GM21447 (cell line): ENCODE results near the gene SLC45A2.

Experiments used
- ATAC-seq: cut with Tn5 transposase; IDR thresholded peaks from one replicate; pipeline ENCODE4 v1.9.1; 2021; ENCODE audit not compliant: unreplicated experiment

The SLC45A2 gene

DNA sequence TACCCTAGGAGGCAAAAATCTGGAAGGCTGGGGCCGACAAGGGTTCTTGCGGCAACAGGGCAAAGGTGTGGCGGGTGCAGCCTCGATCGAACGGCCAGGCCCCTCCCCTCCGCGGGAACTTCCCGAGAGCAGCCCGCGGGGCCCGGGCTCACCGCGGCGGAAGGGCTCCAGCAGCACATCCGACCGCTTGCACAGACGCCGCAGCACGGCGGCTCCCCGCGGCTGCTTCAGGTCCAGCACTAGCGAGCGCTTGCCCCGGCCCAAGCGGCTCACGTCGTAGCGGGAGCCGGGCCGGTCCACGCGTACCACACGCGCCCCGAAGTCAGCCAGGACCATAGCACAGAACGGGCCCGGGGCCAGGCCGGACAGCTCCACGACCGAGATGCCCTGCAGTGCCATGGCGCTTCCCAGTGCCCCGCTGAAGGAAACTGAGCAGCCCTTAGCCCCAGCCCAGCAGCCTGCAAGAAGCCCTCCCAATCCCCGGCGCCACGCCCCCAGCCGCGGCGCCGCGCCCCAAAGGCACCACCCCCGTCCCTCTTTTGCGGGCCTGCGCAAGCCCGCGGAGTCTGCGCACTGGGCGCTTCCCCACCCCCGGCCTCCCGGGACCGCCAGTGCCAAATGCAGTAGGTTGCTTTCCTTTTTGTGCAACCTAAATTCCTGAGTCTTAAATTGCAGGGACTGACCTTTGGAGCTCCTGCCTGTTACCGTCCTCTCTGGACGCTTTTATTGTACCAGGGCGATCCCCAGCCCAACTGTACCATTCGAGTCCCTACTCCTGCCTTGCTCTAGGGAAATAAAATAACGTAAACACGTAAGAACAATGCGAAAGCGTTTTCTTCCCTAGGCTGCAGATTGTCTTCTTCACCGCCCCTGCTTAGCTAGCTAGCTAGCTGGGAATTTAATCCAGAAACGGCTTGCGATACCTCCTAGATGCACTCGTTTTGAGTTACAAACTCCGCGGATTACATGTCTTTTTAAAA is 23.4 kb upstream of the SLC45A2 start, which contains the start of gene AMACR:
TSS of gene AMACR (minus strand) at position 430 of the 980 bp plus-strand sequence. CDS start at position 399, 31 bp downstream.
- ATAC-seq, result peak; percentile 89

DNA sequence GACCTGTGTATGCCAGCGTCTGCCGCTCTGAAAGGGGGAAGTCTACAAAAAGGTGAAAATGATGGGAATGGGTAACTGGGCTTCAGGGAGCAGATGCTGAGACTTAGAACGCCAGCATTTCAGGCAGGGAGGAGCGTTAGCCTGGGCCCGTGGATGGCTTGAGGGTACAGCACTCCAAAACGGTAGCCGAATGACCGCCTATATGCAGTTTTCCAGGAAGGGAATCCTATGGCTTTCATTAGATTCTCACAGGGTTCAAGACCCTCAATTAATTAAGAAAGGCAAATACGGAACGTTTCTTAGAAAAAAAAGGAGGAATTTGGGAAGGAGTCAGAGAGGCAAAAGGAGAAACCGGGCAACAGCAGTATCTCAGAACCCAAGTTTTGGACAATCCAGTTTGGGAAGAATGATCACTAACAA is 22.7 kb upstream of the SLC45A2 start:
- ATAC-seq, result no peak

DNA sequence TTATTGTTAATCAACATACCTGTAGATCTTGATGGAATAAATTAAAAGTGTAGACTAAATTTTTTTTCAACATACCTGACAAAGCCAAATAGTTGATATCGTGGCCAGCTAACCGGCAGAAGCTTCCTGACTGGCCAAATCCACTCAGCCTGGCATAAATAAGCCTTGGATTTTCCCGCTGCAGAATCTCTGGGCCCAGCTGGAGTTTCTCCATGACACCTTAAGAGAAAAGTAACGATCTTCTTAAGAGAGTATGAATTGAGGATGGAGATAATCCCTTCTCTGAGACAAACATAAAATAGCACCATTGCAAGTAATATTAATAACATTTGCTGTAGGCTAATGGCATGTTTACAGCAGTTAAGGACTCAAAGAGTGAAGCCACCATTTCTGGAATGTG is 21.2 kb upstream of the SLC45A2 start:
- no peak for ATAC-seq

DNA sequence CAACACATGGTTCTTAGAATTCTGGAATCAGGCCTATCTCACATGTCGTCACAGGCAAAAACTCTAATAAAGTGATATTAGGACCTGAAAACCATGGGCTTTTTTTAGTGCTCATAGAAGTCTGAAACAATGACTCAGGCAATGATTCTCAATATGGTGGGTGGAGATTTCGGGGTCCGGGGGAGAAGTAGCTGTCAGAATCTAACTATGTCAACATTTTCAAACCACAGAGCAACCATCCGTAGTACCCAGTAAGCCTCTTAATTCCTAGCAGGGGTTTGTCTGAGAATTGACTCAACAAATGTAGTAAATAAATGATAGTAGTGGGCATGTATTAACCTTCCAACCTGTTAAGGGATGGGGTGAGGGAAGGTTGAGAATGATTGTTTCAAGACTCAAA is 20.7 kb upstream of the SLC45A2 start:
- no peak for ATAC-seq

DNA sequence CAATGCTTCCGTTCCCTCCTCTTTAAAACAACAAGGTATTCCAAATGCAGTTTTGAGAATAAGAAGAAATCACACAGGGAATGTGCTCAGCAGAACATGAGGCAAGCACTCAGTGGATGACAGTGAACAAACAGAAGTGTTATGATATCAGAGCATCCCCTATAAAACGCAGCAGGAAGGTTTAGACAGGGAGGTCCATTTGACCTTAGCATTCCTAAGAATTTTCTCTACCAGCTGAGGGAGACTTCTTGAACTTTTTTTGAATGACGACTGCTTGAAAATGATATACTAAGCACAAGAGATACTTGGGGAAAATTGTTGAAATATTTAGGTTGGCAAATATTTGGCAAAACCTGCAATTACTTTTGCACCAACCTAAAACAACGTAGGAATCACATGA is 19.4 kb upstream of the SLC45A2 start:
- ATAC-seq, result no peak

DNA sequence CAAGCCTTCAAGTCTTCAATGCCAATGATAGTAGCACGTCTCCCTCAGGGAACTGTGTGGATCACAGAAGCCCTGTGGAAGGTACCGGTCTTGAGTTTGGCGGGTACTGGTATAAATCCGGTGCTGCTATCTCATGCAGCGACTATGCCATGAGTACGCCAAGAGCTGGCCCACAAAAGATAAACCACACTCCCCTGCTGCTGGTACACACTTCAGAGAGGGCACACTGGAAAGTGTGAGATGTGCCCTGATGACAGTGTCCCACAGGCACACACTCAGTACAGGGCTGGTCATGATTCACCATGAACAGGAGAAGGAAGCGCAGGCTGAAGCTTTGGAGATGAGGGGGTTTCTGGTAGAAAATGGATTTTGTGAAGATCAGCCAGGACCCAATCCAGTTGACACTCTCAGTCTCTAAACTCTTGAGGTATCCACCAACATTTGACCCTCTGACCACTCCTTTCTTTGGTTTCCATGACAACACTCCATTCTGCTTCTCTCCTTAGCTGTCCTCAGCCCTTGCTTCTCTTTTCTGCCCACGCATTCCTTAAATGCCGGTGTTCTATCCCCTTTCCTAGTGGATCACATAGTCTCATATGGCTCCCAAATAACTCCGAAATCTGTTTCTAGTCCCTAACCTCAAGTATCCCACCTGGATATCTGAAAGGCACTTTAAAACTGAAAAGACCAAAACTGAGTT is 18.3 kb upstream of the SLC45A2 start:
- ATAC-seq, result no peak

DNA sequence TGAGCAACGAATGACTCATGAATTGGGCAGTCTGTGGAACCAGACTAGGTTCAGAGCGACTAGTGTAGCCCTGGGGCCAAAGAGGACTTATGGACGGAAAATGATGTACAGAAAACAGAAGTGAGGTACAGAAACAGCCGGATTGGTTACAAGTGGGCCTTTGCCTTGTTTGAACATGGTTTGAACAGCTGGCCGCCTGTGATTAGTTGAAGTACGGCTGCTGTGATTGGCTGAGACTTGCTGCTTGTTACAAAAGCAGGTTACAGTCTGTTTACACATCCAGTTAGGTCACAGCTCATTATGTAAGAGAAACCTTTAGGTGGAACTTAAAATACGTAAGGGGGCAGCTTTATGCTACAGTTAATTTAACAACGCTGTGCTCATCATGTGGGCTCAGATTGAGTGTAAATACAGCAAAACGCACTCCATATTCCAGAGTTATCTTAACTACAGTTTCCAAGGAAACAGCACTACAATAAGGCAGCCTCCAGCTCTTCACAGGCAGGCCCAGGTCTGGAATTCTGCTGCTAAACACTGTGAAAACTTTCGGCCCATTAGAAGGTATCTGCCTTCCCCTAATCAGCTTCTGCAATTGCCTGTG is 16.8 kb upstream of the SLC45A2 start:
- ATAC-seq, result no peak

DNA sequence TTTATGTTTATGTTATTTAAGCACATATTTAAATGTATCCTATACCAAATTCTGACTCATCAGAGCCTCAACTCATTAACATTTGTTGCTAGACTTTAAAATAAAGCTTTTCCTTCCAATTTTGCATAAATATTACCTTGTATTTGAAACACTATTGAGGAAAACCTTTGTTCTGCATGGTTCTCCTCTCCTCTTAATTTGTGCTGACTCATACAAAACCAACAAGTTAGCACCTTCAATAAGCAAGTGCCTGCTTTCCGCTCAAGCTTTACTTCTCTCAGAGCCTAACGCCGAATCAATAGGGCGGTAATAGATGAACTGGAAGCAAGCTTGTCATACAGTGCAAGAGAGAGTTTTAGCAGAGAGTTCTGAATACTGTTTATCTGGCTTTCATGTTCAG is 15.5 kb upstream of the SLC45A2 start:
- no peak for ATAC-seq

DNA sequence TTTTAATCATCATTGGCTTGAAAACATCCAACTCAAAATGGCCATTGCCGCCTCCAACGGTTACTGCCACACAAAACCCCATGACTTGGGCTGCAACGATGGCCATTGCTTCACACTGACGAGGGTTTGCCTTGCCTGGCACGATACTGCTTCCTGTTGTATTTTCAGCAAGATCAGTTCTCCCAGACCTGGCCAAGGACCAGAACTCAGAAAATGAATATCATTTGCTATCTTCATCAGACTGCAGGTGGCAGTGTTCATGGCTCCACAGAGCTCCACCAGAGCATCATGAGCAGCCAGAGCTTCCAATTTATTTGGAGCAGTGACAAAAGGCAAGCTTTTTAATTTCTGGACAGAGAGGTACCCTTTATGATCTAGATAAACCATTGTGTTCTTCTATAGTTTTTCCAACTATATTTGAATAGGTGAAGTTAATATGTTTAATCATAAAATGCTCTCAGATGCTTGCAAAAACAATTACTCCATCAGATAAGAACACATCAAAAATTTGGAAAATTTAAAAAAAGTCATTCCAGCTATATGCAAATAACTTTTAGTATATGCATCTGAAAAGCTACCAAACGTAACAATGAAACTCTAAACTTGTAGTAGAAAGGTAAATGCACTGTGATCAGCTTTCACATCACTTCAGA is 13.0 kb upstream of the SLC45A2 start:
- no peak for ATAC-seq

DNA sequence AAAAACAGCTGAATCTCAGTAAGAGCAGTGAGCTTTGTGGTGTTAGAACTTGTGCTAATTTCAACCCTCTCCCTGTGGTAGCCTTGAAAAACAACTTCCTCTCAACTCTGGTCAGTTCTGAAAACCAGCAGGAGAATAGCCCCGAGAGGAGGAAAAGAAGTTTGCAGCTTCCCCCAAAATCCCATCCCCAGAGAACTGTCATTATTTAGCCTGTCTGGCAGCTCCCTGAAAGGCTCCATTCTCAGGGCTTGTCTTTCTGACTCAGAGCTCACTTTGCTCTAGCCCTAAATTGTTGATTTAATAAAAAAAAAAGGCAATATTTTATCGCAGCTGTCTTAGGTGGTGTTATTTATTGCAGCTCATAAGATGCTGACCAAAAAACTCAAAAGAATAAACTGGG is 11.4 kb upstream of the SLC45A2 start:
- no peak for ATAC-seq

DNA sequence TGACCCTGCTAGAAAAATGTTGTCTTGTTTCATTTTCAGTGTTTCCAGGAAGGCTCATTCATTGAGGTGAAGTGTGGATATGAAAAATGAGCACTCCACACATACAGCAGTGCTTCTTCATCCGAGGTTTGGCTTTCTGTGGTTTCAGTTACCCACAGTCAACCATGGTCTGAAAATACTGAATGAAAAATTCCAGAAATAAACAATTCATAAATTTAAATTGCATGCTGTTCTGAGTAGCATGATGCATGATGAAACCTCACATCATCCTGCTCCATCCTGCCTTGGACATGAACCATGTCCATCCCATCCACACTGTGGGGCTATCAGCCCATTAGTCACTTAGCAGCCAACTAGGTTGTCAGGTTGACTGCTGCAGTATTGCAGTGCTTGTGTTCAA is 10.4 kb upstream of the SLC45A2 start:
- no peak for ATAC-seq

DNA sequence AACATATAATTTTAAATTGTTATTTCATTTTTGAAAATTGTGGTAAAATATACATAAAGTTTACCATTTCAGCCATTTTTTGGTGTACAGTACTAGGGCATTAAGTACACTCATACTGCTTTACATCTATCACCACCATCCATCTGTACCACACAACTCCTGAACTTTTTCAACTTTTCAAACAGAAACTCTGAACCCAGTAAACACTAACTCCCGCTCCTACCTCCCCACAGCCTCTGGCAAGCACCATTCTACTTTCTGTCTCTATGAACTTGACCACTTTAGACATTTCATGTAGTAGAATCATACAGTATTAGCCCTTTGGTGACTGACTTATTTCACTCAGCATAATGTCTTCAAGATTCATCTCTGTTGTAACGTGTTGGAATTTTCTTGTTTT is 8.4 kb upstream of the SLC45A2 start:
- ATAC-seq, result no peak

DNA sequence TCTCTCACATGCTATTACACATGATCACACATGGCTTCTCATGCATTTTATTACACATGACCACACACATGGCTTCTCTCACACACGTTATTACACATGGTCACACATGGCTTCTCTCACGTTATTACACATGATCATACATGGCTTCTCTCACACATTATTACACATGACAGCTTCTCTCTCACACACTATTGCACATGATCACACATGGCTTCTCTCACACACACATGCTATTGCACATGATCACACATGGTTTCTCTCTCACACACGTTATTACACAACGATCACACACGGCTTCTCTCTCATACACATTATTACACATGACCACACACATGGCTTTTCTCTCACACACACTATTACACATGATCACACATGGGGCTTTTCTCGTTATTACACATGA is 954 bp upstream of the SLC45A2 start:
- no peak for ATAC-seq

DNA sequence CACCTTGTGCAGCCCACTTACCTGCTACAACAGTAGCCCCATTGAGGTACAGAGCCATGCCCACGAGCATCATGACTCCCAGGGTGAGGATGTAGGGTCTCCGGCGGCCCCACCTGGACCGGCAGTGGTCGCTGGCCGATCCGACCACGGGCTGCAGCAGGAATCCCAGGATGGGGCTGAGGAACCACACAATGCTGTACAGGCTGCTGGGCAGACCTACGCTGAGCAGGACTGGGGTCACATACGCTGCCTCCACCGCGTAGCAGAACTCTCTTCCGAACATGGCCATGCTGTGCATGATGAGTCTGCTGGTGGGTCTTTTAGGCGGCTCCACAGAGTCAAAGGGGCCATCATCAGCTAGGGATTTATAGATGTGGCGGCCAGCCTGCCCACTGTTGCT is 315 bp downstream of the SLC45A2 start:
- no peak for ATAC-seq

DNA sequence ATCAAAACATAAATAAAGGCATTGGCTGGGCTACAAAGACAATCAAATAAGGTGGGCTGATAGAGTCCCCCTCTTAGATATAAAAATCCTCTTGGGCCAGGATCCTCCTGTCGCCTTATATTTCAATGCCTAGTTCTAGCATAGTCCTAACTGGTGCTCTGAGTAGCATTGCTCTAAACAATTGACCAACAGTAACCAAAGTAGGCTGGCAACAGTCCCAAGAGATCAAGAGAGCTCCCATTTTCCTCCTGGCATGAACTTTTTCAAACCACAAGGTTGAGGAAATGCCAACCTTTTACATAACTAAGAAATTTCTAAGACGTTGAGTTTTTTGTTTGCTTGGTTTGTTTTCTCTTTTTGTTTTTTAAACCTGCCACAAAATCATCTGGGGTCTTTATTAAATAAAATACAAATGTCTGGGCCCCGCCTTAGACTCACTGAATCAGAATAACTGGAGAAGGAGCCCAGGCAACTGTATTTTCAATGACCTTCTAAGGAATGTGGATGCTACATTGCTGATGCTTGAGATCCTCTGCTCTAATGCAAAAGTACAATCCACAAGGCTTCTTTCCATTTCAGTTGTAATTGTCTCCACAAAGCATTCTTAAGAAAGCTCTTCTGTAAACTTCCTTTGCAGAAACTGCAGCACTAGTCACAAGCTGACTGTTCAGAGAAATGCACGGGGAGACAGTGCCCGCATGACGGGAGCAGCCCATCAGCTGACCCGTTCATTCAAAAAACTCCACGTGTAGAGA is 2.9 kb downstream of the SLC45A2 start:
- no peak for ATAC-seq

DNA sequence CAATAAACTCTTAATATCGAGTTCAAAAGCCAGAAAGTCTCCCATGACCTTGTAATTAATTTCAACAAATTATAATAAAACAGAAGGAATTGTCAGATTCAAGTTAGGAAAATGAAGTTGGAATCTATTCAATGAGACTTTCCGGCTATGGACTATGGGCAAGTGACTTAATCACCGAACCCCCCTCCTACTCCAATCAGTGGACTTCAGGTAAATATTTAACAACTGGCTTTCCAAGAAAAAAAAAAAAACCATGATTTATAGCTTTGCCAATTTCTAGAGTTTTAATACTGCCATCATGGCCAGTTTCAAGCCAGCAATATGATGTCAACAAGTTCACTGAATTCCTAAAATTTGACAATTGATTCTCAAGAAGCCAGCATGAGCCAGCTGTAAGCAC is 4.5 kb downstream of the SLC45A2 start:
- no peak for ATAC-seq

DNA sequence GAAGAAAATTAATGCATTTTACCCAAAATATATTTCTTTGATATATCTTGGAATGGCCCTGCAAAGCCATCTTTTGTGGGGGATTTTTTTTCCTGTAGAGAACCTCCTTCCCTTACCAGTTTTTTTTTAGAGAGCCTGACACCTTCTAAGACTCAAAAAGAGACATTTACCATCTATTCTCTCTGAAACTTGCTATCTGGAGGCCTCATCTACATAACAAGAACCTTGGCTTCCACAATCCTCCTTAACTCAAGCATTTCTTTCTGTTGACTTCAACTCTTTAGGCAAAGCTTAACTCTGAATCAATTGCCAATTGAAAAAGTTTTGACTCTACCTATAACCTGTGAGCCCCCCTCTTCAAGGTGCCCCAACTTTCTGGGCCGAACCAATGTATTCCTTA is 6.2 kb downstream of the SLC45A2 start:
- no peak for ATAC-seq

DNA sequence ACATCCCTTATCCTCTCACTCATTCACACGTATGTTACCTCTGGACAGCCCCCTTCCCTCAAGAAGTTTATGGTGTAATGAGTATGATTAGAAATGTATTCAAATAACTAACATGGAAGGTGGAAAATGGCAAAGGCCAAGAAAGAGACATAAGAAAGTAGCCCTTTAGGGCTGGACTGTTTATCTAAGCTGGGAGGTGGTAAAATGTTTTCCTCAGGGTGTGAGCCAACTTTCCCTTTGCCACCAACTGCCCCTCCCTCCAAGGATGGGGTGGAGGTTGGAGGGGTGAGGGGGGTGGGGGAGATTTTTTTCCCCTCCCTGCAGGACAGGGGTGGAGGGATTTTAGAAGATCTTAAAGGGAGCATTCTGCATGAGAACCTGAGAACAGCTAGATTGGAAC is 8.2 kb downstream of the SLC45A2 start:
- ATAC-seq, result no peak

DNA sequence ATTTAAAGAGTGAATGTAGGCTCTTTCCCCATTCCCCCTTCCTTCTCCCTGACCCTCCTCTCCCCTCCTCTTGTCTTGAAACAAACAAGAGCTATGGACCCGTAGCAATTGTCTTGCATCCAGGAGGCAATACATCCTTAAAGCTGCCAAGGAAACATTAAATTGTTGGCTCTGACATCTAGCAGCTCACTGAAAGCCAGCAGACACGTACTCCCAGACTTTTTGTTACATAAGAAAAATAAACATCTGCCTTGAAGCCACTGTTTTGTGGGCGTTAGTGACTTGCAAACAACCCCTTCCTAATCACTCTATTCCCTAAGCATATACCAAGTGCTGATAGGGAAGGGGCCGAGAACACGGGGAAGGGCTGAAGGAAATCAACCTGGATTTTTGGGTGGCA is 8.6 kb downstream of the SLC45A2 start:
- ATAC-seq, result no peak

DNA sequence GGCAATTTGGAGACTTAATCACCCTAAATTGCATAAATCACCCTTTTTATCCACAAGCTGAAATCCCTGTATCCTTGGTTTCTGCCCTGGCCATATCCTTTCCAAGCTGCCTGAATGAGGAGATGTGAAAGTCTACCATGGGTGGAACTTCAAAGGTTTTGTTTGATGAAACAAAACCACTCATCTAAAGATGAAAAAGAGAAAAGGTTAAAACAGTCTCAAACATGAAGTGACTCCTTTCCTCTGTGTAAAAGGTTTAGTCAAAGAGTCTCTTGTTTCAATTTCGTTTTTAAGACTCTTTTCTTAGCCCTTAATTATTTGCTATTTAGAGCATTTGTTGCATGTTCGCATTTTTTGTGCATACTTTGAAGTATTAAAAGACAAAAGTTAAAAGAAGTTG is 11.2 kb downstream of the SLC45A2 start:
- no peak for ATAC-seq
